RWPE2 (cell line): ENCODE results near the gene MRPL18.
"Not testable (repeated sequence)": the region's sequence is repeated elsewhere in the genome, so short reads cannot be mapped to it uniquely, and the experiment has no call there.

Experiments
- ATAC-seq: fragments of 200-7000 bp; cut with Tn5 transposase; 3 replicates; pipeline ENCODE4 v1.9.1; 2021; ENCODE audit warnings: low read depth
- DNase-seq: peaks from one replicate; pipeline ENCODE4 v3.0.0-alpha.2; 2020; ENCODE audit warnings: low spot score
- H3K27ac ChIP-seq: fragments of 450-650 bp; 2 replicates; pipeline ENCODE4 v1.5.1; 2017; ENCODE audit warnings: mild to moderate bottlenecking; ENCODE audit not compliant: poor library complexity, severe bottlenecking
- H3K27me3 ChIP-seq: fragments of 250-450 bp; sonication (Bioruptor Pico); 2 replicates; pipeline ENCODE4 v1.5.1; 2021; ENCODE audit warnings: mild to moderate bottlenecking, moderate library complexity; ENCODE audit not compliant: insufficient read depth, poor library complexity, severe bottlenecking
- H3K36me3 ChIP-seq: fragments of 250-450 bp; sonication (Bioruptor Pico); 2 replicates; pipeline ENCODE4 v1.5.1; 2020; ENCODE audit warnings: low read depth, mild to moderate bottlenecking, moderate library complexity
- H3K4me1 ChIP-seq: fragments of 250-450 bp; sonication (Bioruptor Pico); 2 replicates; pipeline ENCODE4 v1.5.1; 2021; ENCODE audit warnings: mild to moderate bottlenecking, moderate library complexity; ENCODE audit not compliant: insufficient read depth, poor library complexity, severe bottlenecking
- H3K4me3 ChIP-seq: fragments of 250-450 bp; sonication (Bioruptor Pico); 2 replicates; pipeline ENCODE4 v1.5.1; 2021; ENCODE audit warnings: mild to moderate bottlenecking, moderate library complexity; ENCODE audit not compliant: severe bottlenecking
- H3K9me3 ChIP-seq: fragments of 250-450 bp; sonication (Bioruptor Pico); 2 replicates; pipeline ENCODE4 v1.5.1; 2021; ENCODE audit warnings: mild to moderate bottlenecking, moderate library complexity; ENCODE audit not compliant: severe bottlenecking
- CTCF ChIP-seq: fragments of 450-650 bp; IDR thresholded peaks from one replicate; pipeline ENCODE4 v1.5.1; 2017; ENCODE audit warnings: mild to moderate bottlenecking, moderate library complexity; ENCODE audit not compliant: poor library complexity, severe bottlenecking

The MRPL18 gene

GRCh38 chr6:159821122-159821521 lies 30.9 kb downstream of the MRPL18 start:
- no peak for DNase-seq
- Histone ChIP-seq H3K27me3 (no peaks in the 10 kb centered on the region), H3K27ac (no peak overlapping the region), H3K36me3 (no peaks in the 10 kb centered on the region), H3K4me3 (no peak overlapping the region), H3K9me3 (no peaks in the 10 kb centered on the region), H3K4me1 (no peaks in the 10 kb centered on the region)
- ATAC-seq, result no peak
- TF ChIP-seq CTCF, result no peak

GRCh38 chr6:159821726-159822125 lies 31.5 kb downstream of the MRPL18 start:
- Histone ChIP-seq H3K4me1 (no peaks in the 10 kb centered on the region), H3K36me3 (no peaks in the 10 kb centered on the region), H3K4me3 (no peak overlapping the region), H3K9me3 (no peaks in the 10 kb centered on the region), H3K27ac (no peak overlapping the region), H3K27me3 (no peaks in the 10 kb centered on the region)
- ATAC-seq (no peak), DNase-seq (no peak)
- TF ChIP-seq CTCF, result no peak

GRCh38 chr6:159823953-159824352 lies 33.7 kb downstream of the MRPL18 start:
- Histone ChIP-seq H3K27me3 (no peaks in the 10 kb centered on the region), H3K4me1 (no peaks in the 10 kb centered on the region)
- no peak for ATAC-seq

GRCh38 chr6:159824690-159825089 lies 34.4 kb downstream of the MRPL18 start:
- H3K27ac ChIP-seq, H3K9me3 ChIP-seq, ATAC-seq, H3K27me3 ChIP-seq, H3K4me3 ChIP-seq, H3K36me3 ChIP-seq, H3K4me1 ChIP-seq, DNase-seq: not testable (repeated sequence)

More at GRCh38 chr6:159823953-159824352, 33.7 kb downstream of the MRPL18 start:
- H3K36me3 ChIP-seq, result no peaks in the 10 kb centered on the region
- no peak for DNase-seq
- no peak for TF ChIP-seq CTCF
- no peaks in the 10 kb centered on the region for H3K9me3 ChIP-seq
- H3K4me3 ChIP-seq, result no peak overlapping the region
- H3K27ac ChIP-seq, result no peak overlapping the region

GRCh38 chr6:159826004-159826403 lies 35.7 kb downstream of the MRPL18 start:
- no peaks in the 10 kb centered on the region for H3K36me3 ChIP-seq
- peaks cover 5% of the 10 kb centered on the region for H3K4me1 ChIP-seq
- ATAC-seq, result no peak
- H3K9me3 ChIP-seq, result no peaks in the 10 kb centered on the region
- no peaks in the 10 kb centered on the region for H3K27me3 ChIP-seq
- TF ChIP-seq CTCF, result no peak
- no peak overlapping the region for H3K27ac ChIP-seq
- H3K4me3 ChIP-seq, result no peak overlapping the region
- no peak for DNase-seq
